ENCODE measurements around the gene NPHP4. TPM values are rescaled to one million over a fixed set of nuclear protein-coding genes. Genes with fewer than 3 reads are reported as not detected.

Gene NPHP4
- total and polyA plus RNA-seq, 4 donors, result 1.7 to 5.6 (median 3.5) TPM

GRCh38 chr1:6005276-6005917, 13.2 kb upstream of the NPHP4 start:
- TF ChIP-seq RAD21 (IDR thresholded peaks at IDR 0.05), result no peak
- TF ChIP-seq, protein P1, sequence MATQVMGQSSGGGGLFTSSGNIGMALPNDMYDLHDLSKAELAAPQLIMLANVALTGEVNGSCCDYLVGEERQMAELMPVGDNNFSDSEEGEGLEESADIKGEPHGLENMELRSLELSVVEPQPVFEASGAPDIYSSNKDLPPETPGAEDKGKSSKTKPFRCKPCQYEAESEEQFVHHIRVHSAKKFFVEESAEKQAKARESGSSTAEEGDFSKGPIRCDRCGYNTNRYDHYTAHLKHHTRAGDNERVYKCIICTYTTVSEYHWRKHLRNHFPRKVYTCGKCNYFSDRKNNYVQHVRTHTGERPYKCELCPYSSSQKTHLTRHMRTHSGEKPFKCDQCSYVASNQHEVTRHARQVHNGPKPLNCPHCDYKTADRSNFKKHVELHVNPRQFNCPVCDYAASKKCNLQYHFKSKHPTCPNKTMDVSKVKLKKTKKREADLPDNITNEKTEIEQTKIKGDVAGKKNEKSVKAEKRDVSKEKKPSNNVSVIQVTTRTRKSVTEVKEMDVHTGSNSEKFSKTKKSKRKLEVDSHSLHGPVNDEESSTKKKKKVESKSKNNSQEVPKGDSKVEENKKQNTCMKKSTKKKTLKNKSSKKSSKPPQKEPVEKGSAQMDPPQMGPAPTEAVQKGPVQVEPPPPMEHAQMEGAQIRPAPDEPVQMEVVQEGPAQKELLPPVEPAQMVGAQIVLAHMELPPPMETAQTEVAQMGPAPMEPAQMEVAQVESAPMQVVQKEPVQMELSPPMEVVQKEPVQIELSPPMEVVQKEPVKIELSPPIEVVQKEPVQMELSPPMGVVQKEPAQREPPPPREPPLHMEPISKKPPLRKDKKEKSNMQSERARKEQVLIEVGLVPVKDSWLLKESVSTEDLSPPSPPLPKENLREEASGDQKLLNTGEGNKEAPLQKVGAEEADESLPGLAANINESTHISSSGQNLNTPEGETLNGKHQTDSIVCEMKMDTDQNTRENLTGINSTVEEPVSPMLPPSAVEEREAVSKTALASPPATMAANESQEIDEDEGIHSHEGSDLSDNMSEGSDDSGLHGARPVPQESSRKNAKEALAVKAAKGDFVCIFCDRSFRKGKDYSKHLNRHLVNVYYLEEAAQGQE (IDR thresholded peaks at IDR 0.05), result no peak
- no peak for TF ChIP-seq TAF1 (conservative IDR thresholded peaks at IDR 0.05)
- TF ChIP-seq SP1 (IDR thresholded peaks at IDR 0.05), result no peak
- no peak for TF ChIP-seq EGR1 (IDR thresholded peaks at IDR 0.05; ENCODE audit: low read depth in 2 of 2)
- TF ChIP-seq NR2F2 (IDR thresholded peaks at IDR 0.05), result no peak
- no peaks in the 10 kb centered on the region for H3K36me3 ChIP-seq (ENCODE audit: control insufficient read depth in 4 of 4, insufficient read depth in 3 of 4, low read depth in 1 of 4, low read length in 3 of 4)
- no peaks in the 10 kb centered on the region for H3K9me3 ChIP-seq (ENCODE audit: control insufficient read depth in 4 of 4, low read length in 3 of 4)
- H3K27me3 ChIP-seq (ENCODE audit: control insufficient read depth in 4 of 4, insufficient read depth in 4 of 4, low read length in 3 of 4), result no peaks in the 10 kb centered on the region
- H3K4me3 ChIP-seq (ENCODE audit: low read depth in 1 of 3, low read length in 3 of 3), result no peak overlapping the region
- WGBS, result 78% methylated on average over 10 of the region's 10 CpGs
- no peak overlapping the region for H3K9ac ChIP-seq (ENCODE audit: low read depth in 1 of 2, low read length in 2 of 2)
- H3K4me1 ChIP-seq (ENCODE audit: control insufficient read depth in 4 of 4, insufficient read depth in 4 of 4, low read length in 3 of 4), result no peaks in the 10 kb centered on the region
- H3K27ac ChIP-seq (ENCODE audit: low read depth in 1 of 2, low read length in 2 of 2), result no peak overlapping the region
- no peak for DNase-seq (ENCODE audit: low spot score)

GRCh38 chr1:6004412-6005123, 12.3 kb upstream of the NPHP4 start:
- 91% methylated on average over 11 of the region's 11 CpGs for WGBS
- H3K27ac ChIP-seq (ENCODE audit: low read depth in 1 of 2, low read length in 2 of 2), result no peak overlapping the region
- no peak overlapping the region for H3K4me3 ChIP-seq (ENCODE audit: low read depth in 1 of 3, low read length in 3 of 3)
- no peaks in the 10 kb centered on the region for H3K36me3 ChIP-seq (ENCODE audit: control insufficient read depth in 4 of 4, insufficient read depth in 3 of 4, low read depth in 1 of 4, low read length in 3 of 4)
- no peak overlapping the region for H3K9ac ChIP-seq (ENCODE audit: low read depth in 1 of 2, low read length in 2 of 2)
- H3K4me1 ChIP-seq (ENCODE audit: control insufficient read depth in 4 of 4, insufficient read depth in 4 of 4, low read length in 3 of 4), result no peaks in the 10 kb centered on the region
- H3K9me3 ChIP-seq (ENCODE audit: control insufficient read depth in 4 of 4, low read length in 3 of 4), result no peaks in the 10 kb centered on the region
- TF ChIP-seq GABPA (IDR thresholded peaks at IDR 0.05 in 1 of 2, conservative IDR thresholded peaks at IDR 0.05 in 1 of 2) (no peak), NR2F2 (IDR thresholded peaks at IDR 0.05) (no peak)
- TF ChIP-seq, protein P2, sequence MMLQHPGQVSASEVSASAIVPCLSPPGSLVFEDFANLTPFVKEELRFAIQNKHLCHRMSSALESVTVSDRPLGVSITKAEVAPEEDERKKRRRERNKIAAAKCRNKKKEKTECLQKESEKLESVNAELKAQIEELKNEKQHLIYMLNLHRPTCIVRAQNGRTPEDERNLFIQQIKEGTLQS (IDR thresholded peaks at IDR 0.05), result no peak
- TF ChIP-seq, protein P1 (IDR thresholded peaks at IDR 0.05), result no peak
- no peaks in the 10 kb centered on the region for H3K27me3 ChIP-seq (ENCODE audit: control insufficient read depth in 4 of 4, insufficient read depth in 4 of 4, low read length in 3 of 4)
- no peak for DNase-seq (ENCODE audit: low spot score)

Measured in liver (tissue), 9 donors.